GM18907 (cell line): ENCODE measurements around the gene DYNLL2.
"Not testable (repeated sequence)": the region's sequence is repeated elsewhere in the genome, so short reads cannot be mapped to it uniquely, and the experiment has no call there.

ENCODE experiments used
- ATAC-seq: cut with Tn5 transposase; IDR thresholded peaks from one replicate; pipeline ENCODE4 v1.9.1; 2021; ENCODE audit warnings: mild to moderate bottlenecking, moderate library complexity; ENCODE audit not compliant: unreplicated experiment

The DYNLL2 gene

GRCh38 chr17:58082870-58083490, at the start of gene DYNLL2:
Gene DYNLL2 (plus strand): TSS chr17:58083419. CDS start chr17:58087091, 3,672 bp downstream.
- ATAC-seq, result peak; percentile 61

- no peak for ATAC-seq
These were observed 43.2 kb upstream of the DYNLL2 start for GRCh38 chr17:58039975-58040374.

- ATAC-seq, result no peak
These were observed 42.8 kb upstream of the DYNLL2 start for GRCh38 chr17:58040386-58040785.

GRCh38 chr17:58041161-58041560, 42.1 kb upstream of the DYNLL2 start:
- no peak for ATAC-seq

- no peak for ATAC-seq
These were observed 39.7 kb upstream of the DYNLL2 start for GRCh38 chr17:58043221-58044181.

- not testable (repeated sequence) for ATAC-seq
These were observed 39.0 kb upstream of the DYNLL2 start for GRCh38 chr17:58044256-58044655.

GRCh38 chr17:58046239-58047094, 36.8 kb upstream of the DYNLL2 start:
- no peak for ATAC-seq

GRCh38 chr17:58047376-58048150, 35.7 kb upstream of the DYNLL2 start:
- ATAC-seq, result no peak

- ATAC-seq, result no peak
These were observed 33.7 kb upstream of the DYNLL2 start for GRCh38 chr17:58049533-58049932.

- ATAC-seq, result no peak
These were observed 32.3 kb upstream of the DYNLL2 start for GRCh38 chr17:58050966-58051365.

- ATAC-seq, result no peak
These were observed 31.8 kb upstream of the DYNLL2 start for GRCh38 chr17:58051468-58051867.

GRCh38 chr17:58052407-58052806, 30.8 kb upstream of the DYNLL2 start:
- no peak for ATAC-seq

GRCh38 chr17:58052945-58053715, 30.1 kb upstream of the DYNLL2 start:
- no peak for ATAC-seq

GRCh38 chr17:58054641-58055040, 28.6 kb upstream of the DYNLL2 start:
- no peak for ATAC-seq

GRCh38 chr17:58056476-58056875, 26.7 kb upstream of the DYNLL2 start:
- ATAC-seq, result no peak

- ATAC-seq, result no peak
These were observed 24.1 kb upstream of the DYNLL2 start for GRCh38 chr17:58059141-58059540.

- ATAC-seq, result no peak
These were observed 22.5 kb upstream of the DYNLL2 start for GRCh38 chr17:58060596-58061191.

GRCh38 chr17:58061672-58062071, 21.5 kb upstream of the DYNLL2 start:
- no peak for ATAC-seq

GRCh38 chr17:58065238-58065637, 18.0 kb upstream of the DYNLL2 start:
- ATAC-seq, result no peak
